Bone marrow (tissue), 2 donors: ENCODE measurements around the gene ITGAL.
"Not testable (repeated sequence)": the region's sequence is repeated elsewhere in the genome, so short reads cannot be mapped to it uniquely, and the experiment has no call there.

ENCODE experiments used
- DNase-seq, 2 donors: peaks; one replicate each; lab custom pipeline; 2025; lab: John Stamatoyannopoulos, UW

The ITGAL gene

GRCh38 chr16:30457743-30458560 lies 14.6 kb upstream of the ITGAL start:
- DNase-seq, result no peak

GRCh38 chr16:30458561-30459394 lies 13.8 kb upstream of the ITGAL start:
- DNase-seq, result peak; percentile 56 to 93

- DNase-seq, result no peak
These were observed 13.1 kb upstream of the ITGAL start for GRCh38 chr16:30459456-30459855.

GRCh38 chr16:30461426-30461825 lies 11.1 kb upstream of the ITGAL start:
- peak in 1 of 2 donors; percentile 40 for DNase-seq

- no peak for DNase-seq
These were observed 8.5 kb upstream of the ITGAL start for GRCh38 chr16:30464078-30464477.

- DNase-seq, result peak in 1 of 2 donors; percentile 20
These were observed 2.4 kb upstream of the ITGAL start for GRCh38 chr16:30470170-30470512.

- DNase-seq, result no peak
These were observed 1.9 kb upstream of the ITGAL start for GRCh38 chr16:30470632-30470995.

- peak in 1 of 2 donors; percentile 2 for DNase-seq
These were observed 910 bp downstream of the ITGAL start for GRCh38 chr16:30473231-30474073.

- no peak for DNase-seq
These were observed 1.5 kb downstream of the ITGAL start for GRCh38 chr16:30474074-30474452.

GRCh38 chr16:30474684-30475083 lies 2.1 kb downstream of the ITGAL start:
- DNase-seq, result no peak

- DNase-seq, result no peak
These were observed 4.4 kb downstream of the ITGAL start for GRCh38 chr16:30476991-30477390.

GRCh38 chr16:30477773-30478172 lies 5.2 kb downstream of the ITGAL start:
- DNase-seq, result not testable (repeated sequence)

- DNase-seq, result no peak
These were observed 6.4 kb downstream of the ITGAL start for GRCh38 chr16:30478766-30479478.

- DNase-seq, result no peak
These were observed 8.8 kb downstream of the ITGAL start for GRCh38 chr16:30481381-30481780.

GRCh38 chr16:30482366-30482765 lies 9.8 kb downstream of the ITGAL start:
- no peak for DNase-seq

GRCh38 chr16:30484887-30485286 lies 12.3 kb downstream of the ITGAL start:
- no peak for DNase-seq

GRCh38 chr16:30485818-30486436 lies 13.4 kb downstream of the ITGAL start:
- DNase-seq, result no peak

- DNase-seq, result no peak
These were observed 16.4 kb downstream of the ITGAL start for GRCh38 chr16:30488764-30489605.

- DNase-seq, result no peak
These were observed 17.7 kb downstream of the ITGAL start for GRCh38 chr16:30490210-30490609.

GRCh38 chr16:30491229-30491628 lies 18.7 kb downstream of the ITGAL start:
- DNase-seq, result no peak
